HG03457 (cell line): ENCODE results near the gene UMODL1.
"Not testable (repeated sequence)": the region's sequence is repeated elsewhere in the genome, so short reads cannot be mapped to it uniquely, and the experiment has no call there.

Source experiments
- ATAC-seq: cut with Tn5 transposase; IDR thresholded peaks from one replicate; pipeline ENCODE4 v1.9.1; 2021; ENCODE audit warnings: moderate number of reproducible peaks; ENCODE audit not compliant: unreplicated experiment

Gene UMODL1

GRCh38 chr21:42112857-42113256 lies 41.7 kb downstream of the UMODL1 start:
- ATAC-seq: no peak

GRCh38 chr21:42113926-42114409 lies 42.9 kb downstream of the UMODL1 start:
- ATAC-seq: no peak

GRCh38 chr21:42114646-42115045 lies 43.5 kb downstream of the UMODL1 start:
- ATAC-seq: no peak

GRCh38 chr21:42115136-42115683 lies 44.1 kb downstream of the UMODL1 start:
- no peak for ATAC-seq

GRCh38 chr21:42116551-42116950 lies 45.4 kb downstream of the UMODL1 start:
- not testable (repeated sequence) for ATAC-seq

GRCh38 chr21:42117229-42117966 lies 46.3 kb downstream of the UMODL1 start:
- no peak for ATAC-seq

GRCh38 chr21:42117967-42118780 lies 47.1 kb downstream of the UMODL1 start:
- no peak for ATAC-seq

- no peak for ATAC-seq
Measured at GRCh38 chr21:42118901-42119300, 47.8 kb downstream of the UMODL1 start.

- ATAC-seq: no peak
Measured at GRCh38 chr21:42120101-42120902, 49.2 kb downstream of the UMODL1 start.

GRCh38 chr21:42120903-42121535 lies 49.9 kb downstream of the UMODL1 start:
- ATAC-seq: no peak

- no peak for ATAC-seq
Measured at GRCh38 chr21:42121794-42122193, 50.7 kb downstream of the UMODL1 start.

- no peak for ATAC-seq
Measured at GRCh38 chr21:42122398-42122797, 51.3 kb downstream of the UMODL1 start.

- ATAC-seq: no peak
Measured at GRCh38 chr21:42122808-42123207, 51.7 kb downstream of the UMODL1 start.

GRCh38 chr21:42123219-42123908 lies 52.2 kb downstream of the UMODL1 start:
- no peak for ATAC-seq

GRCh38 chr21:42124081-42124480 lies 53.0 kb downstream of the UMODL1 start:
- ATAC-seq: no peak

GRCh38 chr21:42124826-42125570 lies 53.9 kb downstream of the UMODL1 start:
- ATAC-seq: no peak

GRCh38 chr21:42125571-42126544 lies 54.7 kb downstream of the UMODL1 start:
- ATAC-seq: no peak
